GM12878 (cell line): ENCODE data around the gene ACO1. TPM values are rescaled to one million over a fixed set of nuclear protein-coding genes. Genes with fewer than 3 reads are reported as not detected.

ENCODE experiments used
- ATAC-seq: fragments of 200-7000 bp; cut with Tn5 transposase; 3 replicates; pipeline ENCODE4 v1.9.1; 2020; ENCODE audit warnings: mild to moderate bottlenecking, moderate library complexity
- BruUV-seq: library from RNA; stranded (reverse); fragments of 400-500 nt; replicated peaks from 2 replicates; lab custom pipeline; 2021; lab: Mats Ljungman, UMichigan
- CTCF ChIA-PET: fragments of 300-600 bp; sonication (Branson Sonifier 250); formaldehyde crosslinking; extraction: SDS; loops from one replicate; lab custom pipeline; 2021; ENCODE audit warnings: inconsistent platforms; lab: Yijun Ruan, JAX
- POLR2A ChIA-PET: fragments of 350-600 bp; formaldehyde crosslinking; extraction: SDS; loops from one replicate; lab custom pipeline; 2021; ENCODE audit warnings: inconsistent platforms; lab: Charles Lee
- RAD21 ChIA-PET: fragments of 300-600 bp; sonication (Branson Sonifier 250); formaldehyde crosslinking; loops from one replicate; lab custom pipeline; 2023; ENCODE audit warnings: antibody characterized with exemption; ENCODE audit not compliant: unreplicated experiment; lab: Charles Lee
- SMC1A ChIA-PET: fragments of 300-600 bp; sonication (Branson Sonifier 250); formaldehyde crosslinking; loops from one replicate; lab custom pipeline; 2023; ENCODE audit not compliant: unreplicated experiment, uncharacterized antibody; lab: Charles Lee
- DNase-seq: peaks from one replicate; pipeline ENCODE4 v3.0.0-alpha.2; 2011; ENCODE audit warnings: low read depth, low spot score
- FAIRE-seq: peaks from 3 replicates; lab custom pipeline; 2011; peaks lifted over from hg19 to GRCh38; lab: Jason Lieb, UNC
- H2AFZ ChIP-seq: 2 replicates; pipeline ENCODE4 v1.6.0; 2011; ENCODE audit warnings: low read depth, low read length, control low read depth; ENCODE audit not compliant: control insufficient read depth
- H3K27ac ChIP-seq: 2 replicates; pipeline ENCODE4 v1.5.1; 2011; ENCODE audit warnings: control low read depth; ENCODE audit not compliant: control insufficient read depth, insufficient read depth
- H3K27me3 ChIP-seq, 2 experiments: replicated peaks in 1 of 2; 2 replicates each; pipeline versions ENCODE4 v1.6.0 to v1.6.1; 2011; ENCODE audit warnings: low read length in 1 of 2; ENCODE audit not compliant: control insufficient read depth in 2 of 2, insufficient read depth in 2 of 2
- H3K36me3 ChIP-seq, 2 experiments: 2 replicates each; pipeline ENCODE4 v1.5.1; 2011; ENCODE audit warnings: low read length in 1 of 2; ENCODE audit not compliant: control insufficient read depth in 2 of 2, insufficient read depth in 2 of 2
- H3K4me1 ChIP-seq: 2 replicates; pipeline ENCODE4 v1.6.1; 2011; ENCODE audit warnings: mild to moderate bottlenecking, low read length, moderate library complexity, mixed read lengths; ENCODE audit not compliant: control insufficient read depth, insufficient read depth
- H3K4me2 ChIP-seq: 2 replicates; pipeline ENCODE4 v1.6.0; 2011; ENCODE audit warnings: control low read depth; ENCODE audit not compliant: control insufficient read depth, insufficient read depth
- H3K4me3 ChIP-seq: fragments of 200-600 bp; sonication (generic); 2 replicates; pipeline ENCODE4 v1.5.1; 2016
- H3K79me2 ChIP-seq: 2 replicates; pipeline ENCODE4 v1.6.0; 2011; ENCODE audit warnings: low read length; ENCODE audit not compliant: control insufficient read depth, insufficient read depth
- H3K9ac ChIP-seq: 2 replicates; pipeline ENCODE4 v1.8.0; 2011; ENCODE audit warnings: low read length, control low read depth, mixed read lengths; ENCODE audit not compliant: control insufficient read depth, insufficient read depth
- H3K9me3 ChIP-seq: replicated peaks from 3 replicates; pipeline ENCODE4 v1.5.1; 2011; ENCODE audit warnings: mild to moderate bottlenecking, low read length; ENCODE audit not compliant: control insufficient read depth, insufficient read depth
- H4K20me1 ChIP-seq: 2 replicates; pipeline ENCODE4 v1.6.0; 2011; ENCODE audit not compliant: control insufficient read depth, insufficient read depth
- BHLHE40 ChIP-seq, 2 experiments: fragments of 450-650 bp in 1 of 2; IDR thresholded peaks; 2 replicates each; pipeline ENCODE4 v1.6.1; 2011 to 2017; ENCODE audit warnings: low read depth in 2 of 2, borderline replicate concordance in 1 of 2, improper control_type of control experiment in 1 of 2, low read length in 1 of 2, mild to moderate bottlenecking in 1 of 2
- CHD2 ChIP-seq: IDR thresholded peaks from 2 replicates; pipeline ENCODE4 v1.6.1; 2011; ENCODE audit warnings: low read depth, low read length, improper control_type of control experiment, borderline replicate concordance
- EED ChIP-seq: sonication (generic); IDR thresholded peaks from 2 replicates; pipeline ENCODE4 v1.6.1; 2016; ENCODE audit warnings: antibody characterized with exemption, low read depth
- IRF5 ChIP-seq: fragments of 450-650 bp; IDR thresholded peaks from 2 replicates; pipeline ENCODE4 v1.6.1; 2017; ENCODE audit warnings: borderline replicate concordance
- MXI1 ChIP-seq: fragments of 150-350 bp; IDR thresholded peaks from 2 replicates; pipeline ENCODE4 v1.6.1; 2011; ENCODE audit warnings: low read depth, mild to moderate bottlenecking, inconsistent platforms, low read length, improper control_type of control experiment
- PRDM15 ChIP-seq: fragments of 450-650 bp; formaldehyde crosslinking; IDR thresholded peaks from 2 replicates; pipeline ENCODE4 v1.4.0; 2020; ENCODE audit warnings: mild to moderate bottlenecking, moderate library complexity
- SMAD5 ChIP-seq: IDR thresholded peaks from 2 replicates; pipeline ENCODE4 v1.6.1; 2016; ENCODE audit warnings: antibody characterized with exemption, low read depth
- SREBF2 ChIP-seq: IDR thresholded peaks from 2 replicates; pipeline ENCODE4 v1.6.1; 2012; ENCODE audit warnings: mild to moderate bottlenecking, low read length
- USF2 ChIP-seq: IDR thresholded peaks from 2 replicates; pipeline ENCODE4 v1.6.1; 2011; ENCODE audit warnings: low read depth, low read length, improper control_type of control experiment, borderline replicate concordance
- ZSCAN29 ChIP-seq: fragments of 450-650 bp; IDR thresholded peaks from 2 replicates; pipeline ENCODE4 v1.6.1; 2017; ENCODE audit warnings: mild to moderate bottlenecking, moderate library complexity
- WGBS: methylation state at CpG from one replicate; pipeline ENCODE4 v1.1.6; 2016; ENCODE audit warnings: low lambda C conversion rate; ENCODE audit not compliant: insufficient replicate concordance, insufficient coverage; ENCODE audit errors: missing lambda C conversion rate; 5-methylcytosine and 5-hydroxymethylcytosine counted together
- in situ Hi-C: fragments of 300-500 bp; cut with MboI; formaldehyde crosslinking; loops from 9 replicates; pipeline ENCODE4 v1.14.3; 2018; ENCODE audit warnings: mixed read lengths
- intact Hi-C: fragments of 100-400 bp; cut with micrococcal nuclease; formaldehyde crosslinking; loops from one replicate; pipeline ENCODE4 v1.14.2; 2022; ENCODE audit not compliant: unreplicated experiment
- polyA plus RNA-seq, 11 experiments: library from polyadenylated mRNA; depleted of rRNA in 4 of 11; unstranded in 6 of 11; stranded (reverse) in 5 of 11; fragments of >200 nt; fragmentation: Nextera tagmentation in 4 of 11; fragmentation: Illumina TruSeq in 1 of 11; extraction: Ambion mirVana in 4 of 11; extraction: Trizol in 1 of 11; gene quantifications; 1 replicate in 1 of 11; 2 replicates in 10 of 11; pipeline versions ENCODE4 v1.2.1 to v1.2.3, GENCODE V29; 2011 to 2016; ENCODE audit warnings: inconsistent platforms in 2 of 11, missing spikeins in 2 of 11, low read depth in 1 of 11
- total RNA-seq, 4 experiments: library from RNA; depleted of rRNA in 3 of 4; stranded (reverse); fragments of >200 nt in 3 of 4; fragmentation: Illumina TruSeq in 1 of 4; extraction: Trizol in 1 of 4; gene quantifications; 2 replicates each; pipeline versions ENCODE4 v1.2.1 to v1.2.3, GENCODE V29; 2013 to 2021

The ACO1 gene
- total and polyA plus RNA-seq, 10 of the 15 experiments (the other 5 are each of a cell fraction or from before 2014, with no cell fraction given), result 0.21 to 6.5 (median 3.3) TPM

- no TSS peak for BruUV-seq
- DNase-seq (no peak), FAIRE-seq (no peak), ATAC-seq (no peak)
- Histone ChIP-seq H3K79me2 (no peaks in the 10 kb centered on the region), H3K9me3 (no peaks in the 10 kb centered on the region), H2AFZ (no peak overlapping the region), H3K27ac (no peak overlapping the region), H3K9ac (no peak overlapping the region), H4K20me1 (no peaks in the 10 kb centered on the region), H3K36me3 (no peaks in the 10 kb centered on the region), H3K27me3 (no peaks in the 10 kb centered on the region), H3K4me2 (no peak overlapping the region), H3K4me1 (no peaks in the 10 kb centered on the region), H3K4me3 (no peak overlapping the region)
- ChIA-PET SMC1A (no interaction called here), RAD21 (no interaction called here), CTCF (no interaction called here), POLR2A (no interaction called here)
- WGBS, result 51% methylated on average over 5 of the region's 5 CpGs
- no peak for TF ChIP-seq ZSCAN29
- intact Hi-C loops (no loop called here), in situ Hi-C loops (no loop called here)
These were observed 23.3 kb upstream of the ACO1 start for GRCh38 chr9:32360983-32361673.

- ChIA-PET SMC1A (interaction anchor here (1.0 to 1.5 kb wide), 2 partner anchors 8 to 208 kb away, joined by 3 to 4 read pairs; no protein-coding TSS in a partner anchor), CTCF (interaction anchor here (0.9 to 1.1 kb wide), 2 partner anchors 8 to 61 kb away, joined by 3 to 10 read pairs; no protein-coding TSS in a partner anchor)
- intact Hi-C loops, result no loop called here
- TF ChIP-seq SREBF2 (no peak), CHD2 (no peak), PRDM15 (CRISPR knock-in tag) (no peak), SMAD5 (no peak), USF2 (no peak), BHLHE40 (IDR thresholded peaks at IDR 0.05; ENCODE audit: borderline replicate concordance in 1 of 2, low read depth in 2 of 2, low read length in 1 of 2) (no peak), ZSCAN29 (no peak), MXI1 (no peak), EED (no peak), IRF5 (no peak)
These were observed 13.2 kb upstream of the ACO1 start for GRCh38 chr9:32371279-32371678.

More at GRCh38 chr9:32371279-32371678, 13.2 kb upstream of the ACO1 start:
- ChIA-PET POLR2A (no interaction called here), RAD21 (no interaction called here)
- Histone ChIP-seq H3K4me3 (no peak overlapping the region), H3K4me2 (no peak overlapping the region), H3K36me3 (no peaks in the 10 kb centered on the region), H3K27ac (no peak overlapping the region), H2AFZ (no peak overlapping the region), H3K4me1 (no peaks in the 10 kb centered on the region), H3K27me3 (no peaks in the 10 kb centered on the region), H4K20me1 (no peaks in the 10 kb centered on the region), H3K79me2 (no peaks in the 10 kb centered on the region), H3K9ac (no peak overlapping the region), H3K9me3 (no peaks in the 10 kb centered on the region; the same call in 2 of the 3 replicates)
- DNase-seq, result no peak
- FAIRE-seq, result no peak
- BruUV-seq, result no TSS peak
- in situ Hi-C loops, result no loop called here
- no peak for ATAC-seq
